Measurements from ENCODE around the gene EFHD1.

EFHD1 gene

DNA sequence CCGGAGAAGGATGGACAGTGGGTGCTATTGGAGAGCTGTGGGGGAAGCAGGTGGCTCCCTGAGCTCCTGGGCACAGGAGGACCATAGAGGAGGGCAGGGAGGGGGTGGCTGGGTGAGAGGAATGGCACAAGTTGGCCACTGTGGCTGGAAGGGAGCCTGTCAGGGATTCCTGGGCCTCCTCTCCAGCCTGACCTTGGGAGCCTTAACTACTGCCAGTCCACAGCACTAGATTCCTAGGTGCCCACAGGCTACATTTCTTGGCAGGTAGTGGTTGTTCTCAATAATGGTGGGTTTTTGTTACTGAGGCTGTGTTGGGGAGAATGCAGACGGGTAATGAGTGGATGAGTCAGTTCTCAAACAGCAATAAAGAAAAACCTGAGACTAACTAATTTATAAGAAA is 26.0 kb downstream of the EFHD1 start:
- DNase-seq (ENCODE audit: extremely low read depth, low read depth), result no peak
- TF ChIP-seq, protein P1, sequence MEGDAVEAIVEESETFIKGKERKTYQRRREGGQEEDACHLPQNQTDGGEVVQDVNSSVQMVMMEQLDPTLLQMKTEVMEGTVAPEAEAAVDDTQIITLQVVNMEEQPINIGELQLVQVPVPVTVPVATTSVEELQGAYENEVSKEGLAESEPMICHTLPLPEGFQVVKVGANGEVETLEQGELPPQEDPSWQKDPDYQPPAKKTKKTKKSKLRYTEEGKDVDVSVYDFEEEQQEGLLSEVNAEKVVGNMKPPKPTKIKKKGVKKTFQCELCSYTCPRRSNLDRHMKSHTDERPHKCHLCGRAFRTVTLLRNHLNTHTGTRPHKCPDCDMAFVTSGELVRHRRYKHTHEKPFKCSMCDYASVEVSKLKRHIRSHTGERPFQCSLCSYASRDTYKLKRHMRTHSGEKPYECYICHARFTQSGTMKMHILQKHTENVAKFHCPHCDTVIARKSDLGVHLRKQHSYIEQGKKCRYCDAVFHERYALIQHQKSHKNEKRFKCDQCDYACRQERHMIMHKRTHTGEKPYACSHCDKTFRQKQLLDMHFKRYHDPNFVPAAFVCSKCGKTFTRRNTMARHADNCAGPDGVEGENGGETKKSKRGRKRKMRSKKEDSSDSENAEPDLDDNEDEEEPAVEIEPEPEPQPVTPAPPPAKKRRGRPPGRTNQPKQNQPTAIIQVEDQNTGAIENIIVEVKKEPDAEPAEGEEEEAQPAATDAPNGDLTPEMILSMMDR (IDR thresholded peaks at IDR 0.05; ENCODE audit: low read depth, low read length, missing control alignments), result no peak
- H3K4me3 ChIP-seq (replicated peaks; ENCODE audit: low read depth, low read length), result no peak overlapping the region

DNA sequence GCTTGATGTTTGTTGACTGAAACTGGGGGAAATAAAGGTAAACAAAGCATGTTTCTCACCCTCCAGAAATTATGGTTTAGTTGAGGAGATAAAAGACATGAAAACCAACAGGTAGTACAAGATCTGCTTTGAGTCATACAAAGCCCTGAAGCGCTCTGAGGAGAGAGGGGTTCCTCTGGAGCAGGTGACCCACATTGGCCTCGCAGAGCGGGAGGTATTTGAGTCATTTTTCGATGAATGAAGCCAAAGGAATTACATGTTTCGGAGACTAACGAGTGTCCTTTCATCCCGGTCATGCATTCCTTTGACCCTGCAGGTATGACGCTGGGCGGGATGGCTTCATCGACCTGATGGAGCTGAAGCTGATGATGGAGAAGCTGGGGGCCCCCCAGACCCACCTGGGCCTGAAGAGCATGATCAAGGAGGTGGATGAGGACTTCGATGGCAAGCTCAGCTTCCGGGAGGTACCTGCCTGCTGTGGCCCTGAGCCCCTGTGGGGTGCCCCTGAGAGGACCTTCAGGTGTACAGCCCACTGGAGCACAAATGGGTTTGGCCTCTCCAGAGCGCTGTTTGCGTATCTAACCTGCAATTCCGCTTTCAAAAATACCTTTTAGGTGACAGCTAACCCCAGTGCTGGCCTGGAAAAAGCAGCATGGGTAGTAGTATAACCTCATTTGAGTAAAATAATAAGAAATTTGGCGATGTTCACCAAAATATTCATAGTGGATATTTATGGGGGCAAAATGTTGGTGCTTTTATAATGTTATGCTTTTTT is 29.3 kb downstream of the EFHD1 start:
- no peak overlapping the region for H3K4me3 ChIP-seq (replicated peaks; ENCODE audit: low read depth, low read length)

DNA sequence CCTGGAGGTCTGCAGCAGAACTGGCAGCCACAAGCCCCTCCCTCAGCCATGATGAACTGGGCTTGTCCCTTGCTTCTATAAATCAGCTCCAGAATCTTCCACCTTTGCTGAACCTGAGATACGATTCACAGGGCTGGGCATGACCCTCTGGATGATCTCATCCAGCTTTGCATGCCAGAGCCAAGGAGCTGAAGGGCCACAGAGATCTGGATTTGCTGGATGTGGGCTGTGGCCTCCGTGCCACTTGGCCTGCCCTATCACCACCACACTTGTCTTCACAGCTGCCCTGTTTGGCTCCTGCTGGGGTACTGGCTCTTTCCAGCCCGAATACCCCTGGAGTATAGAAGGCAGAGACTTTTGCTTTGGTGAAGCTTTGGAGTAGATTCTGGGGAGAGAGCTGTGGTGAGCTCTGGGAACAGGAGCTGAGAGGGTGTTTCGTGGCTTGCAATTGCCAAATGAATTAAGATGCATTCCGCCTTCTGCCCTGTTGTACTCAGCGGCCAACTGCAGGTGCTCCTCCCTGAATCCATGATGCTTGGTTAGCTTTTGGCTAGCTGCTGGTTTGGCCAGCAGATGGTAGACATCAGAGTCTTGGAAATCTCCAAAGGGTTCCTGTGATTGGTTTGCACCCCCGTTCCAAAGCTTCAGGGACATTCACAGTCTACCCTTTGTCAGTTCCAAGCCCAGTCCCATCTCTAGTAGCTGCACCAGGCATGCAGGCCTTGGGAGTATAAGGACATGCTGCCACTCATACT is 32.8 kb downstream of the EFHD1 start:
- TF ChIP-seq, protein P1 (IDR thresholded peaks at IDR 0.05; ENCODE audit: low read depth, low read length, missing control alignments), result no peak
- H3K4me3 ChIP-seq (replicated peaks; ENCODE audit: low read depth, low read length), result no peak overlapping the region
- no peak for DNase-seq (ENCODE audit: extremely low read depth, low read depth)

More for the DNA sequence above, 29.3 kb downstream of the EFHD1 start:
- TF ChIP-seq, protein P1 (IDR thresholded peaks at IDR 0.05; ENCODE audit: low read depth, low read length, missing control alignments), result no peak
- DNase-seq (ENCODE audit: extremely low read depth, low read depth), result no peak

DNA sequence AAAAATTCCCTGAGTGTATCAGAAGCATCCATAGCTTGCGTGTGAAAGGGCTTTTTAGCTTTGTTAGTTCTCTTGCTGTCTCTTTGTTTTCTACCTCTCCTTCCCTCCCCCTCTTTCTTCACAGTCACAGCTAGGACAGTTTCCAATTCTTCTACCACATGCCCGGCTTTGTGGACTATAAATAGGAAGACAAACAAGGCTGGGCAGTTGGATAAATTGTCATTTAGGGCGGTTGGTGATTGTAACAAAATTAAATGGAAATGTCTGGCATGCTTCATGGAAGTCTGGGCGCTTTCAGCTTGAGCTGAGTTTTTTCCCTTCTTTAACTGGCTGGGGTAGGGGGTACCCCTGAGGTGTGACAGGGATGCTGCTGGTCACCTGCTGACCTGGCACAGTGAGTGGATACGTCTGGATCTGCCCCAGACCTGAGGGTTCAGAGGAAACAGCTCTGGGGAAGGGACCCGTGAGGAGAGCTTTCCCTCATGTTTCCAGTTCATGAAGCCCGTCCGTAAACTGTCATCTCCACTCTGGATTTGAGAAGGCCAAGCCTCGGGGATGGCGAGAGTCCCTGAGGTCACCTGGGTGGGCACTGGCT is 34.7 kb downstream of the EFHD1 start:
- DNase-seq (ENCODE audit: extremely low read depth, low read depth), result no peak
- no peak overlapping the region for H3K4me3 ChIP-seq (replicated peaks; ENCODE audit: low read depth, low read length)
- TF ChIP-seq, protein P1 (IDR thresholded peaks at IDR 0.05; ENCODE audit: low read depth, low read length, missing control alignments), result no peak

DNA sequence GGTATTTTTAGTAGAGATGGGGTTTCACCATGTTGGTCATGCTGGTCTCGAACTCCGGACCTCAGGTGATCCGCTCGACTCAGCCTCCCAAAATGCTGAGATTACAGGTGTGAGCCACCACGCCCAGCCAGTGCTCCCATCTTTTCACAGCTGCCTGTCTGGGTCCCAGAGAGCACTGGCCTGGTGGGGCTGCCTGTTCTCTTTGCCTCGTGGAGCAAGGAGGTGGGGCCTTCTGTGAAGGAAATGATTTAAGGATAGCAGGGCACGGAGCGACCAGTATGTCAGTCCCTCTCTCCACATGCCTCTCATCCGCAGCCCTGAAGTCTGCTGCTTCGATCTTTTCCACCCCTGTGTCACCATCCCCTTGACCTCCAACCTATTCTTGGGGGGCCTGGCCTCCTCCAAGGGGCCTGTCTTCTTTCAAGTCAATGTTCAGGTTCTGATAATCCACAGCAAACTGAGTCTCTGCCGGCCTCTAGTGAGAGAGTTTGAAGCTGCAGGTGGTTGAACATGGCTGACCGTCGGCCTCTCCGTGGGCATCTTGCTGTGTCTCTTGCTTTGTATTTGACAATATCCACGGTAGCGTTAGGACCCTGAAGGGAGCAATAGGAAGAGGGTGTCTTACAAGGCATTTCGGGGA is 35.5 kb downstream of the EFHD1 start:
- TF ChIP-seq, protein P1 (IDR thresholded peaks at IDR 0.05; ENCODE audit: low read depth, low read length, missing control alignments), result peak; percentile 54
- no peak for DNase-seq (ENCODE audit: extremely low read depth, low read depth)

DNA sequence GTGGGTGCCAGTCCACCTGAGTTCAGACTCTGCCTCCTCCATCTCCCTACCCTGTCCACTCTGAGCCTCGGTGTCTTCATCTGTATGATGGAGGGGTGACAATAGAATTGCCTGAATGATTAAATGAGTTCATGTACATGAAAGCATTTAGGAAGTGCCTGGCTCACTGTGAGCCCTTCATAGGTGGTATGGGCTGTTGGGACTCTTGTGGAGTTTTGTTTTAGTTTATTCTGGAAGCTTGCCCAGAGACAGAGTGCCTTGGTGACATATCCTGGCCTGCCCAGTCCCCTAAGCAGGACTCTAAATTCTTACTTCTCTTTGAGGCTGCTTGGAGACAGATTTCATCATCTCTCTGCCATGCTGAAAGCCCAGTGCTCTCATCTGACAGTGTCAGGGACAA is 39.2 kb downstream of the EFHD1 start:
- H3K4me3 ChIP-seq (replicated peaks; ENCODE audit: low read depth, low read length), result no peak overlapping the region
- no peak for DNase-seq (ENCODE audit: extremely low read depth, low read depth)
- TF ChIP-seq, protein P1 (IDR thresholded peaks at IDR 0.05; ENCODE audit: low read depth, low read length, missing control alignments), result no peak

More for the DNA sequence above, 35.5 kb downstream of the EFHD1 start:
- H3K4me3 ChIP-seq (replicated peaks; ENCODE audit: low read depth, low read length), result no peak overlapping the region

Data from HFF-Myc (cell line).